Kidney (tissue), 14 donors: ENCODE results near the gene FHL3. TPM values are rescaled to one million over a fixed set of nuclear protein-coding genes. Genes with fewer than 3 reads are reported as not detected.

Experiments
- DNase-seq, 5 donors: peaks; one replicate each; pipeline ENCODE4 v3.0.0-alpha.2; 2013 to 2020
- FAIRE-seq: peaks from 2 replicates; lab custom pipeline; 2012; peaks lifted over from hg19 to GRCh38; lab: Jason Lieb, UNC
- H3K27ac ChIP-seq, 2 donors: one replicate each; pipeline ENCODE4 v1.7.0; 2013; ENCODE audit warnings: low read depth in 2 of 2, low read length in 2 of 2, inconsistent platforms in 1 of 2
- H3K27me3 ChIP-seq: one replicate; pipeline ENCODE4 v1.7.1; 2013; ENCODE audit warnings: low read length, inconsistent platforms; ENCODE audit not compliant: control insufficient read depth, insufficient read depth
- H3K36me3 ChIP-seq, 3 donors: one replicate each; pipeline versions ENCODE4 v1.7.0 to v1.7.1; 2013; ENCODE audit warnings: low read length in 3 of 3, control low read depth in 1 of 3, inconsistent platforms in 1 of 3; ENCODE audit not compliant: insufficient read depth in 3 of 3, control insufficient read depth in 2 of 3
- H3K4me1 ChIP-seq, 3 donors: one replicate each; pipeline versions ENCODE4 v1.7.0 to v1.7.1; 2013; ENCODE audit warnings: low read length in 3 of 3, inconsistent platforms in 1 of 3, low read depth in 1 of 3; ENCODE audit not compliant: control insufficient read depth in 2 of 3, insufficient read depth in 2 of 3
- H3K4me3 ChIP-seq, 3 donors: one replicate each; pipeline versions ENCODE4 v1.7.0 to v1.8.1; 2013; ENCODE audit warnings: low read length in 3 of 3, control low read depth in 1 of 3, inconsistent platforms in 1 of 3
- H3K9ac ChIP-seq, 3 donors: one replicate each; pipeline versions ENCODE4 v1.7.0 to v1.7.1; 2013; ENCODE audit warnings: low read length in 3 of 3, control low read depth in 1 of 3, inconsistent platforms in 1 of 3
- H3K9me3 ChIP-seq, 3 donors: one replicate each; pipeline versions ENCODE4 v1.7.0 to v1.7.1; 2013; ENCODE audit warnings: low read length in 3 of 3, control low read depth in 1 of 3, inconsistent platforms in 1 of 3; ENCODE audit not compliant: control insufficient read depth in 2 of 3, insufficient read depth in 1 of 3
- CTCF ChIP-seq: IDR thresholded peaks from 3 replicates; pipeline ENCODE4 v1.5.1; 2012; ENCODE audit warnings: mild to moderate bottlenecking, moderate library complexity, borderline replicate concordance; ENCODE audit not compliant: insufficient read depth; ENCODE audit errors: extremely low read depth
- intact Hi-C: fragments of 100-400 bp; cut with DNase I; formaldehyde crosslinking; loops from one replicate; pipeline ENCODE4 v1.11.1; 2022
- polyA plus RNA-seq: library from polyadenylated mRNA; stranded (reverse); fragments of 350-450 nt; fragmentation: Illumina TruSeq; extraction: RNeasy Lipid Tissue Mini Kit (QIAGEN cat#74804); gene quantifications from one replicate; pipeline ENCODE4 v1.2.3, GENCODE V29; 2014; ENCODE audit warnings: low read depth, low replicate concordance; ENCODE audit not compliant: insufficient read depth
- total RNA-seq: library from RNA; stranded (reverse); fragmentation: NEBNext Ultra II Directional; extraction: Animal tissue kit (Norgen Biotek cat#: 25700); gene quantifications from one replicate; pipeline ENCODE4 v1.2.1, GENCODE V29; 2021
- donor health status: control.
- donor health status: control.
- donor health status: control.
- donor health status: control.
- donor health status: control.
- donor health status: DM: yes; HTN: yes; CAD: no.
- donor health status: Normal renal cell carcinoma (clear cell type).

FHL3 gene
- total and polyA plus RNA-seq, 2 donors from 2014 or later, result 8.2 to 19.6 TPM

GRCh38 chr1:38029081-38029681, 23.9 kb upstream of the FHL3 start:
- H3K9ac ChIP-seq, result no peak overlapping the region
- no peak for TF ChIP-seq CTCF
- peaks cover 0 to 24% (median 5%) of the 10 kb centered on the region in 3 donors for H3K4me1 ChIP-seq
- FAIRE-seq (no peak), DNase-seq (peak in 4 of 5 donors; percentile 44 to 72 (median 65))
- no peaks in the 10 kb centered on the region for H3K27me3 ChIP-seq
- H3K4me3 ChIP-seq, result no peak overlapping the region
- intact Hi-C loops, result no loop called here
- H3K27ac ChIP-seq, result no peak overlapping the region
- H3K36me3 ChIP-seq, result peaks cover 3 to 10% (median 9%) of the 10 kb centered on the region in 3 donors
- no peaks in the 10 kb centered on the region for H3K9me3 ChIP-seq

- peak in 1 of 5 donors; percentile 7 for DNase-seq
- Histone ChIP-seq H3K27me3 (no peaks in the 10 kb centered on the region), H3K9me3 (no peaks in the 10 kb centered on the region), H3K27ac (no peak overlapping the region), H3K4me1 (peaks cover 0 to 24% (median 5%) of the 10 kb centered on the region in 3 donors), H3K9ac (no peak overlapping the region), H3K4me3 (no peak overlapping the region), H3K36me3 (peaks cover 6 to 13% (median 9%) of the 10 kb centered on the region in 3 donors)
- no peak for TF ChIP-seq CTCF
- intact Hi-C loops, result no loop called here
- no peak for FAIRE-seq
These were observed 23.4 kb upstream of the FHL3 start for GRCh38 chr1:38028671-38029070.

- Histone ChIP-seq H3K36me3 (peaks cover 7 to 17% (median 14%) of the 10 kb centered on the region in 3 donors), H3K9me3 (no peaks in the 10 kb centered on the region), H3K4me3 (no peak overlapping the region), H3K9ac (no peak overlapping the region), H3K4me1 (peaks cover 0 to 24% (median 5%) of the 10 kb centered on the region in 3 donors), H3K27ac (no peak overlapping the region), H3K27me3 (no peaks in the 10 kb centered on the region)
- intact Hi-C loops, result no loop called here
- no peak for FAIRE-seq
- peak in 1 of 5 donors; percentile 12 for DNase-seq
- TF ChIP-seq CTCF, result no peak
These were observed 22.8 kb upstream of the FHL3 start for GRCh38 chr1:38028105-38028591.
